IPS-18c (cell line): ENCODE data around the gene GNPTAB.

Experiments
- H3K4me3 ChIP-seq: 2 replicates; pipeline ENCODE4 v1.7.0; 2013; ENCODE audit warnings: low read depth, mild to moderate bottlenecking, low read length, moderate library complexity; ENCODE audit not compliant: insufficient read depth
- H3K9me3 ChIP-seq: one replicate; pipeline ENCODE4 v1.6.1; 2013; ENCODE audit warnings: mild to moderate bottlenecking, low read length, moderate library complexity; ENCODE audit not compliant: control insufficient read depth, insufficient read depth

Gene GNPTAB

GRCh38 chr12:101763246-101763931 is 67.4 kb downstream of the GNPTAB start:
- Histone ChIP-seq H3K9me3 (no peaks in the 10 kb centered on the region), H3K4me3 (no peak overlapping the region)

GRCh38 chr12:101761781-101762180 is 69.0 kb downstream of the GNPTAB start:
- H3K4me3 ChIP-seq = no peak overlapping the region
- no peaks in the 10 kb centered on the region for H3K9me3 ChIP-seq

- Histone ChIP-seq H3K9me3 (no peaks in the 10 kb centered on the region), H3K4me3 (no peak overlapping the region)
Observed at GRCh38 chr12:101761350-101761749, 69.4 kb downstream of the GNPTAB start.

GRCh38 chr12:101759396-101760047 is 71.2 kb downstream of the GNPTAB start:
- Histone ChIP-seq H3K9me3 (no peaks in the 10 kb centered on the region), H3K4me3 (no peak overlapping the region)

- Histone ChIP-seq H3K4me3 (no peak overlapping the region), H3K9me3 (no peaks in the 10 kb centered on the region)
Observed at GRCh38 chr12:101750152-101750551, 80.6 kb downstream of the GNPTAB start.

DNA sequence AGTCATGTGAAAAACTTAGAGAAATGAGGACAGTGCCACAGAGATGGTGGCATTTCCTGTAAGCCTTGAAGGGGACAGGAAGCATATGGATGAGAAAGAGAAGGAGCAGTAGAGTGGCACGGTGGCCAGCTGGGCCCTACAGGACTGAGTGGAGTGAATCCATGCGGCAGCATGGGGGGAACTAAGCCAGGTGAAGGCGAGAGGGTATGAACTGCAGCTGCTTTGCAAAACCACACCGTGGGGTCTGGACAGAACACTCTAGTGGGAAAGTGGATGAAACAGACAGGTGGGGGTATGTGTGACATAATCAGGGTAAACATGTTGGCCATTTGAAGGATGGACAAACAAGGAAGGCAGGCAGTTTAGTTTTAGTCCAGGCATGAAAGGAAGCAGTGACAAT is 81.1 kb downstream of the GNPTAB start:
- H3K9me3 ChIP-seq = no peaks in the 10 kb centered on the region
- H3K4me3 ChIP-seq = no peak overlapping the region

DNA sequence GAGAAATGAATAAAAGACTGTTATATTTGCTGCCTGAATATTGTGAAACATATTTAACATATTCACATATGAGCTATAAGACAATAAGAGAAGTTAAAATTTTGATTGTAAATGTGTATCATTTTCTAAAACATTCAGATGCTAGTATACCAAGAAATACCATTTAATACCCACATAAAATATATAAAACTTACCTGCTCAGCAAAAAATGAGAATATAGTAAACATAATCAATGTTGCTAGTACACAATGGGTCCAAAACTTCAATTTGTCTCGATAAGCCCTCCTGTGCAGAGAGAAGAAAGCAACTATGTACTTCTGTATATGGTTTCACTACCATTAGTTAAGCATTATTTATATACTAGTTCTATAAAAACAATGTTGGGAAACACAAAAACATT is 81.9 kb downstream of the GNPTAB start:
- no peaks in the 10 kb centered on the region for H3K9me3 ChIP-seq
- H3K4me3 ChIP-seq = no peak overlapping the region

GRCh38 chr12:101747697-101748096 is 83.1 kb downstream of the GNPTAB start:
- H3K4me3 ChIP-seq = no peak overlapping the region
- H3K9me3 ChIP-seq = no peaks in the 10 kb centered on the region

- no peaks in the 10 kb centered on the region for H3K9me3 ChIP-seq
- no peak overlapping the region for H3K4me3 ChIP-seq
Observed at GRCh38 chr12:101746661-101747060, 84.1 kb downstream of the GNPTAB start.

DNA sequence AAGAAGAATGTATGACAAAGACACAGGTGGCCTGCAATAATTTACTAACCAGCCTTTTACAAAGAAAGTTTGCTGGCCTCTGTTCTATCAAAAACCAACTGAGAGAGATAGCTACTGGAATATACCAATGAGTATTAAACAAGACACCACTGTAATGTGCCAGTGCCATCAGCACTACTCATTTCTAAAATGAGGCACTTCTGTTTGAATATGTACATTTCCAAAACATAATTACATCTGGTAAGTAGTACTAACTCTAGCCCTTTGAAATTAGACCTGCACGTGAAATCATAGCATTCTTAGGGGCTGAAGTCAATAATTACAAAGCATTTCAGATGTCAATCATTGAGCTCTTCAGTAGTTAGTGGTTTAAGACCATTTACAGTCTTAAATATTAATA is 84.6 kb downstream of the GNPTAB start:
- Histone ChIP-seq H3K9me3 (no peaks in the 10 kb centered on the region), H3K4me3 (no peak overlapping the region)

DNA sequence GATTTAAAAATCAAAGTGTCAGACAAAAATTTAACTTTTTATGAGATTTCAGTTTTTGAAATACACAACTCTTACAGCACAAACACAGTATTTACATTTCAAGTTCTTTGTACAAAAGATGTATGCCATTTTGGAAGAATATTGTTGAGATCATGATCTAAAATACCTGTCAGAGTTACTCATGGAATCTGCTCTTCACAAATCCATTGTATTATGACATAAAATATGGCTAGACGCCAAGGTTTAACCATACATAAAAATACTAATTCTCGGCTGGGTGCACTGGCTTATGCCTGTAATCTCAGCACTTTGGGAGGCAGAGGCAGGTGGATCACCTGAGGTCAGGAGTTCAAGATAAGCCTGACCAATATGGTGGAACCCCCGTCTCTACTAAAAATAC is 85.3 kb downstream of the GNPTAB start:
- no peak overlapping the region for H3K4me3 ChIP-seq
- H3K9me3 ChIP-seq = no peaks in the 10 kb centered on the region

- no peak overlapping the region for H3K4me3 ChIP-seq
Observed at GRCh38 chr12:101743724-101744472, 86.9 kb downstream of the GNPTAB start.

GRCh38 chr12:101743242-101743641 is 87.5 kb downstream of the GNPTAB start:
- H3K9me3 ChIP-seq = no peaks in the 10 kb centered on the region
- no peak overlapping the region for H3K4me3 ChIP-seq

More at GRCh38 chr12:101743724-101744472, 86.9 kb downstream of the GNPTAB start:
- H3K9me3 ChIP-seq = no peaks in the 10 kb centered on the region

DNA sequence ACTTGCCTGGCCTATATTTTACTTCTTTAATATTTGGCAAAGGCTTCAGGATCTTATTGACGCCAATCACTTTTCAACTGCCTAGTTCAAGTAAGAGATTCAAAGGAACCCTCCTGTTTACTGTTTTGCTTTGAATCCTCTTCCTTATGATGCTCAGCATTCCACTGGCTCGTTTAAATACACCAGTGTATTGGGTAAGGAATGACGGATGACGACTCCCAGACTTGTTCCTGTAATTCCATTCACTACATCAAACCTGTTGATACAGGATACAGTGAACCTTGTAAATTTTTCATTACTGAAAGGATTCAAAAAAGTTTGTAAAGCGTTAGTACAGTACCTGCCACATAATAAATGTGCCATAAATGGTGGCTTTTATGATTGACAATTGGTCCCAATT is 89.8 kb downstream of the GNPTAB start:
- H3K9me3 ChIP-seq = no peaks in the 10 kb centered on the region

DNA sequence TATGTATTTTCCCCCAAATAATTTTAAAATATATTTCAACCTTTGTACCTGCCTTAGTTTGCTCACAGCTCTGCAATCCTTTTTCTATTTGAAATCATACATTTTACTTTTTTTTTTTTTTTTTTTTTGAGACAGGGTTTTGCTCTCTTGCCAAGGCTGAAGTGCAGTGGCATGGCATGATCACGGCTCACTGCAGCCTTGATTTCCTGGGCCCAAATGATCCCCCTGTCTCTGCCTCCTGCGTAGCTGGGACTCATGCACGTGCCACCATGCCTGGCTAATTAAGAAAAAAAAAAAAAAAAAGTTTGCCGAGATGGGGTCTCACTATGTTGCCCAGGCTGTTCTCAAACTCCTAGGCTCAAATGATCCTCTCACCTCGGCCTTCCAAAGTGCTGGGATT is 90.2 kb downstream of the GNPTAB start:
- no peak overlapping the region for H3K4me3 ChIP-seq

More for the DNA sequence above, 89.8 kb downstream of the GNPTAB start:
- H3K4me3 ChIP-seq = no peak overlapping the region

GRCh38 chr12:101738920-101739665 is 91.7 kb downstream of the GNPTAB start, which contains the start of gene SYCP3:
TSS of gene SYCP3 (minus strand) at chr12:101739462. CDS start at chr12:101737935, 1,527 bp downstream.
- Histone ChIP-seq H3K4me3 (no peak within 1 kb of the TSS), H3K9me3 (no peaks in the 10 kb centered on the region)

More for the DNA sequence above, 90.2 kb downstream of the GNPTAB start:
- no peaks in the 10 kb centered on the region for H3K9me3 ChIP-seq

- H3K4me3 ChIP-seq = no peak overlapping the region
- H3K9me3 ChIP-seq = no peaks in the 10 kb centered on the region
Observed at GRCh38 chr12:101737476-101737875, 93.3 kb downstream of the GNPTAB start.
